HepG2 (cell line): Measurements from ENCODE around the gene ACSS1. TPM values are rescaled to one million over a fixed set of nuclear protein-coding genes. Genes with fewer than 3 reads are reported as not detected.

ENCODE experiments used
- ARNT ChIP-seq: fragments of 450-650 bp; IDR thresholded peaks from 2 replicates; pipeline ENCODE4 v1.6.1; 2017
- ATF6 ChIP-seq: sonication (generic); formaldehyde crosslinking; conservative IDR thresholded peaks from 2 replicates; pipeline ENCODE4 v1.4.0; 2020; ENCODE audit warnings: missing genetic modification reagents
- CHD4 ChIP-seq: fragments of 200-600 bp; sonication (generic); IDR thresholded peaks from 2 replicates; pipeline ENCODE4 v1.7.0; 2017; ENCODE audit warnings: mild to moderate bottlenecking, low read length, borderline replicate concordance
- CREB1 ChIP-seq, 2 experiments: fragments of 450-650 bp in 1 of 2; IDR thresholded peaks; 2 replicates each; pipeline ENCODE4 v1.6.1; 2016 to 2017; ENCODE audit warnings: control low read depth in 1 of 2, mild to moderate bottlenecking in 1 of 2, missing compliant biosample characterization in 1 of 2, missing genetic modification characterization in 1 of 2
- FIP1L1 ChIP-seq: fragments of 200-400 bp; formaldehyde crosslinking; IDR thresholded peaks from 2 replicates; pipeline ENCODE4 v1.6.1; 2018; ENCODE audit warnings: low read depth, mild to moderate bottlenecking, low read length, moderate library complexity, borderline replicate concordance; ENCODE audit not compliant: insufficient read depth
- GRHL1 ChIP-seq: sonication (generic); formaldehyde crosslinking; conservative IDR thresholded peaks from 2 replicates; pipeline ENCODE4 v1.8.0; 2022; ENCODE audit warnings: missing genetic modification reagents
- IRF2 ChIP-seq: IDR thresholded peaks from 2 replicates; pipeline ENCODE4 v1.6.1; 2018; ENCODE audit warnings: missing genetic modification reagents, missing compliant biosample characterization
- ISX ChIP-seq: sonication (generic); formaldehyde crosslinking; conservative IDR thresholded peaks from 2 replicates; pipeline ENCODE4 v1.5.0; 2020; ENCODE audit warnings: missing genetic modification reagents
- KDM1A ChIP-seq: IDR thresholded peaks from 2 replicates; pipeline ENCODE4 v1.6.1; 2016; ENCODE audit warnings: missing compliant biosample characterization
- MBD4 ChIP-seq: IDR thresholded peaks from 2 replicates; pipeline ENCODE4 v1.6.1; 2012; ENCODE audit warnings: low read length, inconsistent platforms, borderline replicate concordance
- MTF1 ChIP-seq: sonication (generic); formaldehyde crosslinking; IDR thresholded peaks from 2 replicates; pipeline ENCODE4 v1.5.0; 2020; ENCODE audit warnings: missing genetic modification reagents
- POGZ ChIP-seq: sonication (generic); formaldehyde crosslinking; IDR thresholded peaks from 2 replicates; pipeline ENCODE4 v1.4.0; 2020; ENCODE audit warnings: mild to moderate bottlenecking, missing genetic modification reagents
- REXO4 ChIP-seq: sonication (generic); formaldehyde crosslinking; IDR thresholded peaks from 2 replicates; pipeline ENCODE4 v1.8.0; 2022; ENCODE audit warnings: missing genetic modification reagents, mild to moderate bottlenecking, borderline replicate concordance
- RFX5 ChIP-seq: IDR thresholded peaks from 2 replicates; pipeline ENCODE4 v1.6.1; 2011; ENCODE audit warnings: low read depth, low read length, improper control_type of control experiment
- RORA ChIP-seq: sonication (generic); formaldehyde crosslinking; IDR thresholded peaks from 2 replicates; pipeline ENCODE4 v1.5.0; 2020; ENCODE audit warnings: mild to moderate bottlenecking, missing genetic modification reagents, moderate library complexity
- SMYD3 ChIP-seq: sonication (generic); formaldehyde crosslinking; IDR thresholded peaks from 2 replicates; pipeline ENCODE4 v1.8.1; 2023; ENCODE audit warnings: mild to moderate bottlenecking, missing genetic modification reagents
- TAF15 ChIP-seq: fragments of 200-400 bp; formaldehyde crosslinking; IDR thresholded peaks from one replicate; pipeline ENCODE4 v1.6.1; 2018; ENCODE audit warnings: mild to moderate bottlenecking, low read depth, low read length; ENCODE audit not compliant: poor library complexity, severe bottlenecking
- TBP ChIP-seq: sonication (generic); formaldehyde crosslinking; IDR thresholded peaks from 2 replicates; pipeline ENCODE4 v1.5.0; 2020; ENCODE audit warnings: missing genetic modification reagents
- TCF7 ChIP-seq: sonication (generic); IDR thresholded peaks from 2 replicates; pipeline ENCODE4 v1.6.1; 2016; ENCODE audit warnings: antibody characterized with exemption, low read depth
- TEF ChIP-seq: sonication (generic); formaldehyde crosslinking; IDR thresholded peaks from 2 replicates; pipeline ENCODE4 v1.5.0; 2020; ENCODE audit warnings: missing genetic modification reagents
- TRIM24 ChIP-seq: sonication (generic); formaldehyde crosslinking; IDR thresholded peaks from 2 replicates; pipeline ENCODE4 v1.8.0; 2022; ENCODE audit warnings: mild to moderate bottlenecking, missing genetic modification reagents
- ZBTB1 ChIP-seq: sonication (generic); formaldehyde crosslinking; IDR thresholded peaks from 2 replicates; pipeline ENCODE4 v1.4.0; 2020; ENCODE audit warnings: missing genetic modification reagents, borderline replicate concordance
- ZBTB38 ChIP-seq: sonication (generic); formaldehyde crosslinking; IDR thresholded peaks from 2 replicates; pipeline ENCODE4 v1.5.1; 2020; ENCODE audit warnings: mild to moderate bottlenecking, missing genetic modification reagents
- ZNF251 ChIP-seq: sonication (generic); formaldehyde crosslinking; IDR thresholded peaks from 2 replicates; pipeline ENCODE4 v1.9.0; 2021; ENCODE audit warnings: mild to moderate bottlenecking, missing genetic modification reagents
- ZNF335 ChIP-seq: sonication (generic); formaldehyde crosslinking; IDR thresholded peaks from 2 replicates; pipeline ENCODE4 v1.4.0; 2020; ENCODE audit warnings: missing genetic modification reagents
- ZNF530 ChIP-seq: sonication (generic); formaldehyde crosslinking; IDR thresholded peaks from 2 replicates; pipeline ENCODE4 v1.5.0; 2020; ENCODE audit warnings: low read depth, mild to moderate bottlenecking, missing genetic modification reagents
- ZNF556 ChIP-seq: sonication (generic); formaldehyde crosslinking; IDR thresholded peaks from 2 replicates; pipeline ENCODE4 v1.4.0; 2020; ENCODE audit warnings: mild to moderate bottlenecking, missing genetic modification reagents, borderline replicate concordance
- polyA plus RNA-seq, 8 experiments: library from polyadenylated mRNA; depleted of rRNA in 3 of 8; stranded (reverse) in 7 of 8; unstranded in 1 of 8; fragments of >200 nt; fragmentation: Illumina TruSeq in 4 of 8; extraction: Trizol in 4 of 8; gene quantifications; 2 replicates each; pipeline versions ENCODE4 v1.2.1 to v1.2.3, GENCODE V29; 2011 to 2016; ENCODE audit warnings: low read depth in 4 of 8, missing spikeins in 1 of 8, mixed read lengths in 1 of 8; ENCODE audit not compliant: insufficient read depth in 1 of 8
- total RNA-seq, 5 experiments: library from RNA; depleted of rRNA; stranded (reverse); fragments of >200 nt; fragmentation: Illumina TruSeq; extraction: Trizol; gene quantifications; 2 replicates each; pipeline ENCODE4 v1.2.3, GENCODE V29; 2016; ENCODE audit warnings: low read depth in 1 of 5

ACSS1 gene
- total and polyA plus RNA-seq, 2 of the 13 experiments (the other 11 are each of a cell fraction or from before 2014, with no cell fraction given): 15.2 to 41.6 TPM

GRCh38 chr20:24992487-24993205 lies 65.3 kb downstream of the ACSS1 start, which contains the start of gene APMAP (continued):
- TF ChIP-seq ZNF530 (CRISPR knock-in tag): 0 out of 2 replicates have a peak, but pooled peaks have one; percentile 11
- TF ChIP-seq TBP (CRISPR knock-in tag): no peak
- TF ChIP-seq FIP1L1: no peak
- TF ChIP-seq ARNT: no peak
- TF ChIP-seq ATF6 (CRISPR knock-in tag): peak; percentile 94
- TF ChIP-seq ZNF335: peak; percentile 97
- TF ChIP-seq MBD4: no peak
- peak; percentile 62; the same call in 1 of the 2 replicates for TF ChIP-seq ZNF251 (CRISPR knock-in tag)
- TF ChIP-seq TRIM24: no peak
- no peak for TF ChIP-seq TCF7
- peak; percentile 88 for TF ChIP-seq IRF2 (CRISPR knock-in tag)
- peak; percentile 94 for TF ChIP-seq SMYD3 (CRISPR knock-in tag)
- no peak for TF ChIP-seq RORA (CRISPR knock-in tag)
- TF ChIP-seq POGZ (CRISPR knock-in tag): peak; percentile 98
- peak; percentile 86 for TF ChIP-seq ZNF556 (CRISPR knock-in tag)
- TF ChIP-seq GRHL1 (CRISPR knock-in tag): no peak
- TF ChIP-seq ZBTB1 (CRISPR knock-in tag): 0 out of 2 replicates have a peak, but pooled peaks have one; percentile 1
- peak; percentile 81 for TF ChIP-seq ZBTB38 (CRISPR knock-in tag)
- TF ChIP-seq TEF (CRISPR knock-in tag): 0 out of 2 replicates have a peak, but pooled peaks have one; percentile 72
- peak; percentile 83 for TF ChIP-seq TAF15
- TF ChIP-seq REXO4 (CRISPR knock-in tag): peak; percentile 88; the same call in 1 of the 2 replicates
- TF ChIP-seq ISX: peak; percentile 94
- TF ChIP-seq CHD4: no peak
- TF ChIP-seq KDM1A (CRISPR knock-in tag): peak; percentile 15; the same call in 1 of the 2 replicates
- peak; percentile 81; the same call in 1 of the 2 replicates for TF ChIP-seq MTF1 (CRISPR knock-in tag)
- peak; percentile 70; the same call in 1 of the 2 replicates for TF ChIP-seq RFX5
- peak; percentile 96 for TF ChIP-seq CREB1 (IDR thresholded peaks at IDR 0.05)
- TF ChIP-seq CREB1 (CRISPR knock-in tag; IDR thresholded peaks at IDR 0.05): peak; percentile 98
